GM11168 (cell line): ENCODE data around the gene NPHP4.

Source experiments
- in situ Hi-C: fragments of 300-500 bp; cut with MboI; formaldehyde crosslinking; loops from one replicate; pipeline ENCODE4 v1.12.0; 2022; ENCODE audit warnings: low sequenced_read_pairs; ENCODE audit not compliant: unreplicated experiment

NPHP4 gene

DNA sequence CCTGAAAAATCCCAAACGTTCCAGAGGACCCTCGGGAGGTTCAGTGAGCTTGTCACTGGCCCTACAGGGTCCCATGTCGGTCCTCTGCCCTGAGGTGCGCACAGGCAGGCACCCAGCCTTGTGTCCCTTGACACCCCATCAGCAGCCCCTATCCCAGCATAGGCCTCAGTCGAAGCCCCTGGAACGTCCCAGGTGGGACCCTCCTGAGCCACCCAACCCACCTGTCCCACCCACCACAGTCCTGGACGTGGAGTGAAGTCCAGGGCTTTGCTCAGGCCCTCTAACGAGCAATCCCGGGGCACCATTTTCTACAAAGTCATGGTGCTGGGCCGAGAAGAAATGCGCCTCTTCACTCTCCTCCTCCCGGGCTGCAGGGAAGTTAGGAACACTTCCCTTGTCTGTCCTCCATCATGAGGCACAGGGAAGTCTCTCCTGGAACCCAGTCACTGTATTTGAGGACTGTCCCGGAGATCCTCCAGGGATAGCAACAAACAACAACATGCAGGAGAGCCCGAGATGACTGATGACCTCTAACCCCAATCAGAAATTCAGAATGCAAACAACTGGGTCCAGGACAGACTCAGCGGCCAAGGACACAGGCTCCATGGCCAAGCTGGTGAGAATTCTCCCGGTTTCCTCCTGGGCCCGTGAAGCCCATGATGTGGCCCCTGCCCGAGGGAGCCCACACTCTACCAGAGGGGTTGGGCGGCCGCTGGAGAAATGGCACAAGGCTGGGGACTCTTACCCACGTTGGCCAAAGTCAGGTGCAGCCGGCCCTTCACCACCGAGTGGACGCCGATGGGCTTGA, 105.5 kb downstream of the NPHP4 start:
- in situ Hi-C loops, result no loop called here

DNA sequence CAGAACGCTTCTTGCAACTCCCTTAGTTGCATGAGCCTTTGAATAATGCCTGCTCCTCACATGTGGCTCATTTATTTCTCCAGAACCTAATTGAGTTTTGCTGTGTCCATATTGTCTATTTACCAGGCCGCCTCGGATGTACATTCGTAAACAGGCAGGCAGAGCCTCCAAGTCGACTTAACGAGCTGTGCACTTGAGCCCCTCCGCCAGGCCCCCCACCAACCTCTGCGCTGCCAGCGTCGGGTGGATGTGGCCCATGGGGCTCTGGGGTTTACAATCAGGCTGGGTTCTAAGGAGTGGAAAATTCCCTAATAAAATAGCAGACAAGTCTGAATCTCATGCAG, 106.1 kb downstream of the NPHP4 start:
- in situ Hi-C loops, result no loop called here

DNA sequence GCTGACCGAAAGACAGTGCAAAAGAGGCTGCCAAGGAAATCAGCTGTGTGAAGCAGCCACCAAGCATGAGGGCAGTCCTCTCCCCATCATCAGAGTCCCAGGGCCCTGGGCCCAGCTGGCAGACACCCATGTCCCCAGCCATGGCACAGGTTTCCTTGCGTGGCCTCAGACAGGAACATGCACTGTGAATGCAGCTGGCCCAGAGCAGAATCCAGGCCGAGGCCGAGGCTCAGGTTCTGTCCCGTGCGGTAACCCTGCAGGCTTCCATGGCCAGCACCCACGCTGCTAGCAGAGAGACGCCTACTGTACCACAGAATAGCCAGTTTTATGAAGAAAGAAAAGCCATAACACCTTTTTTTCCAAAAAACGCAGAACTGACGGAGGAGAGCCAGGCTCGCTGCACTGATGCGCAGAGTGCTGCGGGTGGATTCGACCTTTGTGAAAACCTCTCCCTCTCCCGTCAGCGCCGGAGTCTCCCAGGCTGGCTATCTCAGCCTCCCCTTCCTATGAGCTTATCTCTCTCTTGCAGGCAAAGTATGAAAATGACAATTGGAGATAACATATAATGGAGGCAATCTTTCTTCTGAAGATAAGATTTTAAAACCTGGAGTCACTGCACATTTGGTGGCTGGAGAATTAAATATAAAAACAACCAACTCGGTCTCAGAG, 106.6 kb downstream of the NPHP4 start:
- in situ Hi-C loops, result no loop called here

DNA sequence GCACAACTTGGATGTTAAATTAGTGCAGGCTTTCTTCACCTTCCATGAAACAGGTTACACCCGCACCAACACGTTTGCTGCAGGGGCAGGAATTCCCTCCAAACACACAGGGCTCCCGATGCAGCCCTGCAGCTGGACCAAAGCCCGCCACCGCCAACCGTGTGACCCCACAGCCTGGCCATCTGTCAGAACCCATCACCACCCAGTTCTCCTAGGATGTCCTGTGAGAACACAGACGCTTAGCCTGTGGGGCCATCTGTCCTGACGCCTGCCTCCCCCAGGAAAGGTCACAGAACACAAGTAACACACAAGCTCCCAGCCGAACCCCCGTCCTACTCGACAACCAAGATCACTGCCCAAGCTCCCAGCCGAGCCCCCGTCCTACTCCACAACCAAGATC, 108.1 kb downstream of the NPHP4 start:
- in situ Hi-C loops, result no loop called here

DNA sequence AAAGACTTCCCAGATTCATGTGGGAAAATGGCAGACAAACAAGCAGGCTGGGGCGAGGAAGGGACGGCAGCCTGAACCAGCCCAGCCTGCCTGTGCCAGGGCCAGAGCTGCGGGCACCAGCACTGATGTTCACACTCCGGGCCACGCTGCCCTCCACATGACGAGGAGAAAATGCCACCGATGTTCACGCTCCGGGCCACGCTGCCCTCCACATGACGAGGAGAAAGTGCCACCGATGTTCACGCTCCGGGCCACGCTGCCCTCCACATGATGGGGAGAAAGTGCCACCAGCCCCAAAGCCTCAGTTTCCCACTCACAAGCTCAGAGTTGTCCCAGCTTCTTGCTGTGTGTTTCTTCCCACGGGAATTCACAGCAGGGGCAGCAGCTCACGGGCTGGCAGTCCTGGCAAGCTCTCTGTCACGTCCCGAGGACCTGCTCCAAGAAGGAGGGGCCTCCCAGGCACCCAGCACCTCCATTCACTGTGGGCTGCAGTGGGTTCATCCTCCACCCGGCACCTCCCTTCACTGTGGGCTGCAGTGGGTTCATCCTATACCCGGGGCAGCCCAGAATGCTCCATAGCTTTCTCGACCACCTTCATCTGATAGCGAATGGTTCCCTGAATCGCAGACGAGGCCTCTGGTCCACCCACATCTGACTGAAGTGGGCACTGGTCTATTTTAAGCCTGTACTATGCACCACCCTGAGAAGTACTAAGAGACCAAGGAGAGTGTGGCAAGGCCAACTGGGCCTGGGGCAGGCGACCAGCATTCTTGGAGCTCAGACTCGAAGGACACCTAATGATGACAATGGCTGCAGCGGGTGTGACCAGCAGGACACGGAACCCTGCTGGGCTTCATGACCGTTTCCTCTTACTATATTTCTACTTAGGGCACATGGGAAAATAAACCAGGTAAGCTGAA, 108.8 kb downstream of the NPHP4 start:
- in situ Hi-C loops, result no loop called here

DNA sequence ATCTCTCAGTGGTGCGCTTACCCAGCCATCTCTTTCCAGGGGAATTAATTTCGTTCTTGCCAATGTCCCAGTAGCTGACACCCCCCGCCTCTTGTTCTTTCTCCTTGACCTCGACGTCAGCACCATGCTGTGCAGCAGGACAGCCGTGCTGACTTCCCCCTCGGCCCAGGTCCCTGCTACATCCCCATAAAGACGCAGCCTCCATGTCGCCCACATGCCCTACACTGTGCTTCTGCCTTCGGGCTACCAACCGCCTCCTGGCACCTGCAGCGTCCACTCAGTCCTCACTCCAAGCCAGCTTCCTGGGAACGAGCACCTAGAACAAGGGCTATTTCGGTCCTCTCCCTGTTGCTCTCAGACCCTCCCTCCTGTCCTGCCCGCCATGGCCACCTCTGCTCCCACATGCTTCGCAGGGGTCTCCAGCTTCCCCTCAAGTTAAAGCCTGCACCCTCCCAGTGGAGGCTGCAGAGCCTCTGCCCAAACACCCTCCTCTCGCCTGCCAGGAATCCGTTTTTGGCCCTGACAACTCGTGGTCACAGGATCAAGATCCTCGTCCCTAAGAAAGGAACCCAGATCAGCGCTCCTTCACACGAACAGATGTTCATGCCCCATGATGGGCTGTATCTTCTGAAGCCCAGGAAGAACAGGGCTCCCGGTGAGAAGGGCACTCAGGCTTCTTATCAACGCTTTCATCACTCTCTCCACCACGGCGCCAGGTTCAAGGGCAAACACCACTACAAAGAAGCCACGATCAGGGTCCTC, 109.7 kb downstream of the NPHP4 start:
- in situ Hi-C loops, result no loop called here

DNA sequence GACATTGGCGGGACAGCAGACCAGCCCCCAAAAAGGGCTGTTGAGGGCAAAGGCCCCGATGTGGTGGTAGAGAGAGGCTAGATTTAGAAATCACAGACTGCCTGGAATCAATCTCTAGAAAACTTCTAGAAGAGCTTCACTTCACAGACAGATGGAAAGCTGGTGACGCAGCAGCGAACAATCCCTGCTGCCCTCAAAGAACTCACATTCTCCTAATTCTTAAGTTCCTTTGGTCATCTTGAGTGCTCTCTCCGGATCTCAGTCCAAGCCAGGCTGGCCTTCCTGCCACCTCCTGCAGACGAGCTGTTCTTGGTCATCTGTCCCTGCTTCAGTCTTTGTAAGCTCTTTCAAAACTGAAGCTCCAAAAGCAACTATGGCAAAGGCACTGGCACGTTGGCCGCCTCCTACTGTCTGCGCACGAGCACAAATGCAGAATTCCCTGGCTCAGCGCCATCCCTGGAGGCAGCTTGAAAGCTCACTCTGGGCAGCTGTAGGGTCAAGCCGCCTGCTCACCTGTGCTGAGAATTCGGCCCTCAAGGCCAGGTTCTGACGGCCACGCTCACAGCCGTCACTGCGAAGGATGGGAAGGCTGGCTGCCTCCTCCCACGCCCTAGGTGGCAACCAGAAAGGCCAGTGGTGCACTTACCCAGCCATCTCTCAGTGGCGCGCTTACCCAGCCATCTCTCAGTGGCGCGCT, 110.6 kb downstream of the NPHP4 start:
- in situ Hi-C loops, result no loop called here

DNA sequence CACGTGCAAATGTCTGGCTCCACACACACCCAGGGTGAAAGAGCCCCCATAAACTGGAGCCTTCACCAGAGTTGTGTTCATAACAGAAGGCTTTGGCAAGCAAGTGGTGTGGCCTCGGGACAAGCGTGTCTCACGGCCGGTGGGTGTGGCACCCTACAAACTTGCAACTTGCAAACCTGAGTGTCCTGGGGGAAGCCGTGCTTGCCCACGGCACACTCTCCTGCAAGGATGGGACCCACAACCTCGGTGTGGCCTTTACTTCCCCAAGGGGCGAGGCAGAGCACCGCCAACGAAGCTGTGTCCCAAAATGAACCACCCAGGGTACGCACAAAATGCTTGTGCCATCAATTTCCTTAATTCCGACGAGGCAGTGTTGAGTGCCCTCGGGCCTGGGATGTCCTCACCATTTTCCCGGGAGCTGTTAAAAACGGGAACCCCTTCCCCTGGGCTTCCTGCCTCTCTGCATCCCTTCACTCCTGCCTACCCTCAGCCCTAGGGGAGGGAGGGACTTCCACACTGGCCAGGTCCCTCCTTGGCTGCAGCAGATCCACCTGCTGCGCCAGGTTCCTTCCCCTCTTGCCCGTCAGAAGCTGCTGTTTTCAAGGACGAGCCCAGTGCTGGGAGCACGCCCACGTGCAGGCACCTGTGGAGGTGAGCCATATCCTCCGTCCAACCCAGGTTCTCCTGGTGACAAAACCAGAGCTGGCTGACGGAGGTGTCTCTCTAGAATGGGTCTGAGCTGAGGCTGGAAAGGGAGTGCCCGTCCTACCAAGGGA, 111.4 kb downstream of the NPHP4 start:
- in situ Hi-C loops, result no loop called here

DNA sequence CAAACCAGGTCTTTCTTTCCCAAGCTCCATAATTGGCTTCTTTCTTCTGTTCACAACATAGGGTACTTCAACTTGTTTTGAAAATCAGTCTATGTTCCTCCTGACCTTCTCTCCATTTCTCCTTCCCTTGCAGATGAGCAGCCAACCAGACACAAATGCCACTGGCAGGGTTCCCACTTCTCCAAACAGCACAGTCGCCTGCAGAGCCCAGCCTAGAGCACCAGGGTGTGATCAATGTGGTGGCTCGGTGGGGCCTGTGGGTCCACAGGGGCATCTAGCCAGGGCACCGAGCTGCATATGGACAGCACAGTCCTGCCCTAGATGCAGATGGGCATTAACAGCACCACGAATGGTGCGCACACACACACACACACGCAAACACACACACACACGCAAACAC, 112.8 kb downstream of the NPHP4 start:
- in situ Hi-C loops, result no loop called here

DNA sequence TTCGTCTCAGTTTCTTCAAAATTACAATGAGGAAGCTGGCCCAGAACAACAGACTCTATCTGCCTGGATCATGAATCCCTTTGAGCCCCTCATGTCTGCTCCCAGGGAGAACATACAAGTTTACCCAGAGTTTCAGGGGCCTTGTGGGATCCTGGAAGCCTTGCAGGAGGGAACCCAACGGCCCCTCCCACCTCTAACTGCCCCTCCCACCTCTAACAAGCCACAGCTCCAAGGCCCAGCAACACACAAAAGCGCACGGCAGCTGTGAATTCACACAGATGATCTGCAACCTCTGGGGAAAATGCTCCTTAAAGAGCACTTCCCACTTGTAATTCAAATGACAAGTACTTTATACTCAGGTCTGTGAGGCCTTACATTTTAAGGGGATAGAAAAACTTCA, 113.3 kb downstream of the NPHP4 start:
- in situ Hi-C loops, result no loop called here

DNA sequence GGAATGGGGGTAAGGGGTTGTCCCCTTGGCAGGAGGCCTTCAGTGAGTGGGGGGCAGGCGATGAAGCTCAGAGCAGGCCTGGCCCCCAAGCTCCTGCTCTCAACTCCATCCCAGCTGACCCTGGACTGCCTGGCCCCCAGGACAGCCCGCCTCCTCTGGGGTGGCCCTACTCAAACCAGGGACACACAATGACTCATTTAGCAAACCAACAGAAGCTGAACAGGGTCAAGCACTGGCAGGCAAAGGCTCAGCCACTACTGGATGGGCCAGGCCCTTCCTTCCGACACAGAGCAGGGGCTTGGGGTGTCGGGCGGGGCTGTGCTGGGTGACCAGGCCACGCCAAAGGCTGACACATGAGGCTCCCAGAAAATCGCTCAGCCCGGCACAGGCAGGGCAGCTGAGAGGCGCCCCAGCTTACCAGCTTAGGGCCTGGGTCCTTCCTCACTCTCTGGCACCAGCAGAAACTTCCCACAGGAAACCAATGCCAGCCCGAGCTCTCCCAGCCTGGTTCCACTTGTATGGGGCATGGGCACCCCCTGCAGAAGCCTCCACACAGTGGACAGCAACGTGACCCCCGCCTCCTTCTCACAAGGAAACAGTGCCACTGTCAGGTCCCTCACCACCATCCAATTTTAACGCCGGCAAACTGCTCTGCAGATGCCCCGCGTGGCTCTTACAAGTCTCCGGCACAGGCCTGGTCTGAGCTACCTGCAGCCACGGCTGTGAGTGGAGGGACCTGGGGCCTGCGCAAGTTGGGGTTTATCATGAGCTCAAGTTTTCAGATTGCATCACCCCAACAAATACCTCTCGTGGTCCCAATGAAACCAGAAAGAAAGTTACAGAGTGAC, 114.3 kb downstream of the NPHP4 start:
- in situ Hi-C loops, result no loop called here

DNA sequence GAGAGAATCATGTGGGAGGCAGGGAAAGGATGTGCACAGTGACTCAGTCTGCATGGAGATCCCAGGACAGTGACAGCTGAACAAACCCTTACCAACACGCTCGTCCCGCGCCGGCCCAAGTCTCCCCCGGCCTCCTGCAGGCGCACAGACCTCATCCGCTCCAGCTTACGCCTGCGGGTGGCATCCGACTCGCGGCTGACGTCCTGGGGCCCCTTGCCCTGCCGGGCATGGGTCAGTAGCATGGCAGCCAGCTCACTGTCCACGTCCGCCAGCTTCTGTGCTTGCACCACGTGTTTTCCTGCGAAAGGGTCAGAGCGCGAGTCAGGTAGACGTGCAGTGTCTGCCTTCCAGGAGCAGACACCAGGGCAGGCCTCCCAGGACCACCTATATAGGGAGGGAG, 115.2 kb downstream of the NPHP4 start:
- in situ Hi-C loops, result no loop called here

DNA sequence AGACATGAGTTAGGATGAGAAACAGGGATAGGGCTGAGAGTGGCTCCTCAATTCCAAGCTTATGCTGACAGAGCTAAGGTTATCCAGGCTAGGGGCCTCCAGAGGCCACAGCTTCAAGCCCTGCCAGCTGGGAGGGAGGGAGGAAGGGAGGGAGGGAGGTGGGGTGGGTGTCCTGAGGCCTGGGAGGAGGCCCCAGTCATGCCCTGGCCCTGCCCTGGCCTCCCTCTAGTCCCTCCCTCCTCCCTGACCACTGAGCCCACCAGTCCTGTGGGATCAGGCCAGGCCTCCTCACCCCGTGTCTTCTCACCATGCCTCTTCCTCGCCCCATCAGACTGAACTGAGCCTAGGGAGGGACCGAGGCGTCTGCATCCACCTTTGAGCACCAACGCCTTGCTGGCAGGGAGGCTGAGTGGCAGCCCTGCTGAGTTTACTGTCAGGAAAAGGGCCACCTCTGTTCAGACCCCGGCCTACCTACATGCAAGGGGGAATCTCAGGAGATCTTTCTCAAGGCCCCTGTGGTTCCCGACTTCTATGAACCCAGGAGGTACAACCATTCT, 116.1 kb downstream of the NPHP4 start:
- in situ Hi-C loops, result no loop called here

DNA sequence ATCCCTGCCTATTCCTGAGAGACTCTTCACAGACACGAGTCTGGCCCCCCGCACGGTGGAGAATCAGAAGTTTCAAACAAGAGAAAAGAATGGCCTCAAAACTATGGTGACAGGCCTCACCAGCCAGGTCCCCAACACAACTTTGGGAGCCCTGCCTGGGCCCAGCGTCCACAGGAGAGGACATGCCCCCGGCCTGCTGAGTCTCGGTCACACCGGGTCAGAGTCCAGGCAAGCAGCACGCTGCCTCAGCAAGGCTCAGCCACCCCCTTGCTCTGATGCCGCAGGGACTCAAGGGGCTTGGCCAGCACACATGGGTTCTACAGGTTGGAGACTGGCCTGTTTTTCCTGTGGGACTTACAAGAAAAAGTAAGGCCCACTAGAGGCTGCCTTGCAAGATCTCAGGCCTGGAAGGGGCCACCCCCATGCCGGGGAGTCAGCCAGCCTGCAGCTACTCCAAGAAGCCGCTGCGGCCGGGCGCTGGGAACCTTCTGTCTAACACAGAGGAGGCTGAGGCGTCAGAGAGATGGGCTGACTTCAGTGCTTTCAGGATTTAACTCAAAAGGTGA, 116.8 kb downstream of the NPHP4 start:
- in situ Hi-C loops, result no loop called here

DNA sequence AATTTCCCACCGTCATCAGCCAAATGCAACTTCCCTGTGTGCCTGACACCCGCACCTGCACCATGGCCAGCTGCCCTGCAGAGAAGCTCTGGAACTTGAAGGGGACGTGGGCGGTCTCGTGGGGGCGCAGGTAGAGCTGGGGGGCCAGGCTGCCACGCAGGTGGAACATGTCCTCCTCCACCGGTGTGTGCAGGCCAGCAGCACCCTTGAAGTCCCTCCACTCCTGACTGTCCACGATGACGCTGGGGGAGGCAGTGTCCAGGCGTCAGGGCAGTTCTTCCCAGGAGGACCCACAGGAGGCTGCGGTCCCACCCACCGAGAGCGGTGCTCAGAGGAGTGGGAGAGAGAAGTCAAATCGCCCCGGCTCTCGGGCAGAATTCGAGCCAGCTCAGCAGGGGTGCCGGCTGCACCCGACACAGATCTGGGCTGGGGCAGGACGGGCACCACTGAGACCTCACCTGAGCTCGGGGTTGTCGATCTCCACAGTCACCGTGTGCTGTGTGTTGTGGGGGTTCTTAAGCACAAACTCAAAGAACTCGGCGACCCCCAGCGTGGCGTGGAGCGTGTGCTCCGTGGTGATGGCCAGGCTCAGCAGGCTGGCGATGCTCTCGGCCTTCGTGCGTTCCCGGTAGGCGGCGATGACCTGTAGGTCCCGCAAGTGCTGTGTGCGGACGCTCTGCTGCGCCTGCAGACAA, 117.7 kb downstream of the NPHP4 start:
- in situ Hi-C loops, result no loop called here

DNA sequence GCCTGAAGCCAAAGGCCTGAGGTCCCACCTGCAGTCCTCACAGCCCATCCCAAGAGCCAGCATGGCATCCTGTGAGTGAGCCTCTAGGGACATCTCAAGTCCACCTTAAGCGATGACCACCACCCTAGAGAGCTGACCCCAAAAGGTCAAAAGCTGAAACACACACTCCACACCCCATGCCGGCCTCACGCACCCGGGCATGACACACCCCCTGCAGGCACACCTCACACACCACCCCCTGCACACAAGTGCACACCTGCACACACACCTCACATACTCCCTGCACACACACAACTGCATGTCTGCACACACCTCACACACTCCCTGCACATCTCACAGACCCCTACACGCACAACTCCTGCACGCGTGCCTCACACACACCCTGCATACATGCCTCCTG, 118.7 kb downstream of the NPHP4 start:
- in situ Hi-C loops, result no loop called here

DNA sequence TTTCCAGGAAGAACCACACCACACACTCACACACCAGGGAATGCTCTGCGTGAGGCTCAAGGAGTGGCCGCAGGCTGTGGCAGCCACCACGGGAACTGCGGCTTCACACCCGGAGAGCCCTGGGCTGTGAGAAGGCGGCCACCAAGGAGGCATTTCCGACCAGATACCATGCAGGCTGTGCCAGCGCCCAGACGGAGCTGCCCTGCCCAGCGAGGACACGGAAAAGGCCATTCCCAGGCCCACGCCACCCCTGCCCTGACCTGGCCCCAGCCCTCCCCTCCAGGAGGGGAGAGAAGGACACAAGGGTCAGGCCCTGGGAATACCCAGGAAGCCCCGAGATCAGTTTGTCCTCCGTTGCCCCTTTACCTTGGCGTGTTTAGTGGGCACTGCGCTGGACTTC, 119.3 kb downstream of the NPHP4 start:
- in situ Hi-C loops, result no loop called here
